ENCODE measurements around the gene FRYL.

DNA sequence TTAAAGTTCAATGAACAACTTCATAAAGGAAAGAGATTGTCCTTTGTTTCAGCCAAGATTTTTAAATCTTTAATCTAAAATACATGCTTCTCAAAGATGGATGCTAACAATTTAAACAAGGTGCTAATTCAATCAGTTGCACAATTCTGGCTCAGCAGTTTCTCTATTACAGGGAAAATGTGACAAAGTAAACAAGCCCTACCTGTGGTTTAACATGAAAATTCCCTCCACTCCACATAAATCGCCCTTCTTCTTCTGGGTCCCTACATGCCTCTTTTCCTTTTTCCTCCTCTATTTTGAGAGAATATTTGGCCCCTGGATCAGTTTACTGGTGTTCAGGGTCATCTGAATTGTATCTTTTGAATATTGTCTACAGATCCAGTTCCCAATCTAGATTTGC, 80.6 kb downstream of the FRYL start:
- TF ChIP-seq, protein P1, sequence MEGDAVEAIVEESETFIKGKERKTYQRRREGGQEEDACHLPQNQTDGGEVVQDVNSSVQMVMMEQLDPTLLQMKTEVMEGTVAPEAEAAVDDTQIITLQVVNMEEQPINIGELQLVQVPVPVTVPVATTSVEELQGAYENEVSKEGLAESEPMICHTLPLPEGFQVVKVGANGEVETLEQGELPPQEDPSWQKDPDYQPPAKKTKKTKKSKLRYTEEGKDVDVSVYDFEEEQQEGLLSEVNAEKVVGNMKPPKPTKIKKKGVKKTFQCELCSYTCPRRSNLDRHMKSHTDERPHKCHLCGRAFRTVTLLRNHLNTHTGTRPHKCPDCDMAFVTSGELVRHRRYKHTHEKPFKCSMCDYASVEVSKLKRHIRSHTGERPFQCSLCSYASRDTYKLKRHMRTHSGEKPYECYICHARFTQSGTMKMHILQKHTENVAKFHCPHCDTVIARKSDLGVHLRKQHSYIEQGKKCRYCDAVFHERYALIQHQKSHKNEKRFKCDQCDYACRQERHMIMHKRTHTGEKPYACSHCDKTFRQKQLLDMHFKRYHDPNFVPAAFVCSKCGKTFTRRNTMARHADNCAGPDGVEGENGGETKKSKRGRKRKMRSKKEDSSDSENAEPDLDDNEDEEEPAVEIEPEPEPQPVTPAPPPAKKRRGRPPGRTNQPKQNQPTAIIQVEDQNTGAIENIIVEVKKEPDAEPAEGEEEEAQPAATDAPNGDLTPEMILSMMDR (CRISPR knock-in tag; IDR thresholded peaks at IDR 0.05) = no peak
- TF ChIP-seq NCOR1 (IDR thresholded peaks at IDR 0.05; ENCODE audit: borderline replicate concordance, low read length) = no peak
- no peak for TF ChIP-seq MAZ (IDR thresholded peaks at IDR 0.05; ENCODE audit: borderline replicate concordance, low read depth, low read length)
- no peak for TF ChIP-seq MAZ (CRISPR knock-in tag; IDR thresholded peaks at IDR 0.05; ENCODE audit: low read depth)
- no peak for TF ChIP-seq ZNF274 (CRISPR knock-in tag; IDR thresholded peaks at IDR 0.05)
- TF ChIP-seq EZH2 (conservative IDR thresholded peaks at IDR 0.05; ENCODE audit: low read depth, low read length) = no peak
- TF ChIP-seq ESRRA (CRISPR knock-in tag; IDR thresholded peaks at IDR 0.05; ENCODE audit: low read depth) = no peak
- TF ChIP-seq SKI (IDR thresholded peaks at IDR 0.05; ENCODE audit: partially characterized antibody) = no peak
- TF ChIP-seq KMT2B (CRISPR knock-in tag; IDR thresholded peaks at IDR 0.05) = no peak
- TF ChIP-seq, protein P2, sequence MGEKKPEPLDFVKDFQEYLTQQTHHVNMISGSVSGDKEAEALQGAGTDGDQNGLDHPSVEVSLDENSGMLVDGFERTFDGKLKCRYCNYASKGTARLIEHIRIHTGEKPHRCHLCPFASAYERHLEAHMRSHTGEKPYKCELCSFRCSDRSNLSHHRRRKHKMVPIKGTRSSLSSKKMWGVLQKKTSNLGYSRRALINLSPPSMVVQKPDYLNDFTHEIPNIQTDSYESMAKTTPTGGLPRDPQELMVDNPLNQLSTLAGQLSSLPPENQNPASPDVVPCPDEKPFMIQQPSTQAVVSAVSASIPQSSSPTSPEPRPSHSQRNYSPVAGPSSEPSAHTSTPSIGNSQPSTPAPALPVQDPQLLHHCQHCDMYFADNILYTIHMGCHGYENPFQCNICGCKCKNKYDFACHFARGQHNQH (CRISPR knock-in tag; IDR thresholded peaks at IDR 0.05) = no peak
- TF ChIP-seq ZBTB21 (CRISPR knock-in tag; IDR thresholded peaks at IDR 0.05) = no peak
- TF ChIP-seq ZNF263 (CRISPR knock-in tag; IDR thresholded peaks at IDR 0.05) = no peak
- TF ChIP-seq TARDBP (CRISPR knock-in tag; IDR thresholded peaks at IDR 0.05) = no peak
- TF ChIP-seq TGIF2 (CRISPR knock-in tag; IDR thresholded peaks at IDR 0.05) = no peak
- TF ChIP-seq POLR2A (IDR thresholded peaks at IDR 0.05; ENCODE audit: insufficient read depth in 1 of 2, low read depth in 2 of 2, low read length in 2 of 2) = no peak

Measured in HepG2 (cell line).